GM19324 (cell line): ENCODE results near the gene PTP4A1.
A peak's percentile ranks its signal among the peaks of the same experiment; 100 is the strongest.
"Not testable (repeated sequence)": the region's sequence is repeated elsewhere in the genome, so short reads cannot be mapped to it uniquely, and the experiment has no call there.

ENCODE experiments used
- ATAC-seq: cut with Tn5 transposase; IDR thresholded peaks from one replicate; pipeline ENCODE4 v1.9.1; 2021; ENCODE audit warnings: mild to moderate bottlenecking, moderate library complexity; ENCODE audit not compliant: unreplicated experiment, low FRiP score

The PTP4A1 gene

GRCh38 chr6:63581355-63582013 is 9.2 kb downstream of the PTP4A1 start:
- no peak for ATAC-seq

GRCh38 chr6:63582579-63583231 is 10.4 kb downstream of the PTP4A1 start:
- no peak for ATAC-seq

- no peak for ATAC-seq
These were observed 11.8 kb downstream of the PTP4A1 start for GRCh38 chr6:63584125-63584514.

GRCh38 chr6:63584566-63584965 is 12.3 kb downstream of the PTP4A1 start:
- ATAC-seq = no peak

GRCh38 chr6:63585652-63586051 is 13.4 kb downstream of the PTP4A1 start:
- ATAC-seq = not testable (repeated sequence)

- no peak for ATAC-seq
These were observed 17.7 kb downstream of the PTP4A1 start for GRCh38 chr6:63589952-63590411.

- ATAC-seq = no peak
These were observed 20.6 kb downstream of the PTP4A1 start for GRCh38 chr6:63592886-63593285.

- no peak for ATAC-seq
These were observed 25.1 kb downstream of the PTP4A1 start for GRCh38 chr6:63597141-63598048.

- ATAC-seq = peak; percentile 100
These were observed 26.1 kb downstream of the PTP4A1 start for GRCh38 chr6:63598049-63599036.

GRCh38 chr6:63599243-63599642 is 27.0 kb downstream of the PTP4A1 start:
- no peak for ATAC-seq

- ATAC-seq = no peak
These were observed 27.9 kb downstream of the PTP4A1 start for GRCh38 chr6:63600136-63600535.

- ATAC-seq = no peak
These were observed 37.0 kb downstream of the PTP4A1 start for GRCh38 chr6:63609231-63609630.

- no peak for ATAC-seq
These were observed 38.7 kb downstream of the PTP4A1 start for GRCh38 chr6:63610944-63611343.

- ATAC-seq = no peak
These were observed 39.3 kb downstream of the PTP4A1 start for GRCh38 chr6:63611560-63611959.

- no peak for ATAC-seq
These were observed 43.3 kb downstream of the PTP4A1 start for GRCh38 chr6:63615590-63615989.
